ENCODE results near the gene ZNF804A.

Gene ZNF804A

GRCh38 chr2:184908966-184909365, 310.6 kb downstream of the ZNF804A start:
- no peak for TF ChIP-seq CTCF (IDR thresholded peaks at IDR 0.05; ENCODE audit: low read depth, low read length, missing control alignments)
- DNase-seq (ENCODE audit: extremely low read depth, low read depth), result no peak
- H3K4me3 ChIP-seq (replicated peaks; ENCODE audit: low read depth, low read length), result no peak overlapping the region

GRCh38 chr2:184920451-184920965, 322.2 kb downstream of the ZNF804A start:
- TF ChIP-seq CTCF (IDR thresholded peaks at IDR 0.05; ENCODE audit: low read depth, low read length, missing control alignments), result no peak
- DNase-seq (ENCODE audit: extremely low read depth, low read depth), result no peak
- H3K4me3 ChIP-seq (replicated peaks; ENCODE audit: low read depth, low read length), result no peak overlapping the region

GRCh38 chr2:184921676-184922075, 323.3 kb downstream of the ZNF804A start:
- no peak for DNase-seq (ENCODE audit: extremely low read depth, low read depth)
- TF ChIP-seq CTCF (IDR thresholded peaks at IDR 0.05; ENCODE audit: low read depth, low read length, missing control alignments), result no peak
- no peak overlapping the region for H3K4me3 ChIP-seq (replicated peaks; ENCODE audit: low read depth, low read length)

- TF ChIP-seq CTCF (IDR thresholded peaks at IDR 0.05; ENCODE audit: low read depth, low read length, missing control alignments), result no peak
- no peak overlapping the region for H3K4me3 ChIP-seq (replicated peaks; ENCODE audit: low read depth, low read length)
- DNase-seq (ENCODE audit: extremely low read depth, low read depth), result no peak
Measured at GRCh38 chr2:184923751-184924150, 325.4 kb downstream of the ZNF804A start.

- DNase-seq (ENCODE audit: extremely low read depth, low read depth), result no peak
- no peak for TF ChIP-seq CTCF (IDR thresholded peaks at IDR 0.05; ENCODE audit: low read depth, low read length, missing control alignments)
- H3K4me3 ChIP-seq (replicated peaks; ENCODE audit: low read depth, low read length), result no peak overlapping the region
Measured at GRCh38 chr2:184927040-184927439, 328.7 kb downstream of the ZNF804A start.

- no peak overlapping the region for H3K4me3 ChIP-seq (replicated peaks; ENCODE audit: low read depth, low read length)
- no peak for TF ChIP-seq CTCF (IDR thresholded peaks at IDR 0.05; ENCODE audit: low read depth, low read length, missing control alignments)
- no peak for DNase-seq (ENCODE audit: extremely low read depth, low read depth)
Measured at GRCh38 chr2:184936761-184937160, 338.4 kb downstream of the ZNF804A start.
